ENCODE results near the gene MOSMO. TPM values are rescaled to one million over a fixed set of nuclear protein-coding genes. Genes with fewer than 3 reads are reported as not detected.
"Not testable (repeated sequence)": the region's sequence is repeated elsewhere in the genome, so short reads cannot be mapped to it uniquely, and the experiment has no call there.

The MOSMO gene
- total RNA-seq, 4 donors from 2014 or later: 13.8 to 39.8 (median 28.1) TPM

DNA sequence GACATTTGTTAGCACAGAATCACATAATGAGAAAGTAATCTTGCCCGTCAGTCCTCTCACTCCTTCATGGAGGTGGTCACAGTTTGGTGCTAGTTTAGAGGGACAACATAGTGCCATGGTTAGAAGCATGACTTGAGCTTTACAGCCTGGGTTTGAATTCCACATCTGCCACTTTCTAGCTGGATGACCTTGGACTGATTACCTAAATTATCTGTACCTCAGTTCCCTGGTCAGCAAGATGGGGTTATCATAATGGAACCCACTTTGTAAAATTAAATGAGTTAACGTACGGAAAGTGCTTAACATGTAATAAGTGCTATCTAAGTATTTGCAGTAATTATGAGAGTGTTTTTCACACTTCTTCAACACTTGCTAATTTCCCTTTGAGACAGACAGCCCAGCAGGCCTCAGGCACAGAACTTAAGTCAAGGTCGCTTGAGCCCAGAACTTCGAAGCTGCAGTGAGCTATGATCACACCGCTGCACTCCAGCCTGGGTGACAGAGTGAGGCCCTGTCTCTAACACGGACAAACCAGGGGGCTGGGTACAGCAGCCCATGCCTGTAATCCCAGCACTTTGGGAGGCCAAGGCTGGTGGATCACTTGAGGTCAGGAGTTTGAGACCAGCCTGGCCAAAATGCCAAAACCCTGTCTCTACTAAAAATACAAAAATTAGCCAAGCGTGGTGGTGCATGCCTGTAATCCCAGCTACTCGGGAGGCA, 91.5 kb downstream of the MOSMO start:
- TF ChIP-seq POLR2A (IDR thresholded peaks at IDR 0.05): no peak
- no peak for TF ChIP-seq CTCF (IDR thresholded peaks at IDR 0.05)
- Histone ChIP-seq H3K4me1 (no peaks in the 10 kb centered on the region), H3K27ac (no peak overlapping the region), H3K4me3 (replicated peaks in 1 of 3) (no peak overlapping the region), H3K36me3 (no peaks in the 10 kb centered on the region), H3K27me3 (no peaks in the 10 kb centered on the region), H3K9me3 (no peaks in the 10 kb centered on the region)
- 71 to 74% methylated on average over 9 of the region's 9 CpGs for WGBS, 2 donors
- intact Hi-C loops (cut with DNase I): loop anchor here (5.0 to 10.0 kb wide), 2 partner anchors 85 to 102 kb away; no protein-coding TSS in a partner anchor
- DNase-seq: no peak

DNA sequence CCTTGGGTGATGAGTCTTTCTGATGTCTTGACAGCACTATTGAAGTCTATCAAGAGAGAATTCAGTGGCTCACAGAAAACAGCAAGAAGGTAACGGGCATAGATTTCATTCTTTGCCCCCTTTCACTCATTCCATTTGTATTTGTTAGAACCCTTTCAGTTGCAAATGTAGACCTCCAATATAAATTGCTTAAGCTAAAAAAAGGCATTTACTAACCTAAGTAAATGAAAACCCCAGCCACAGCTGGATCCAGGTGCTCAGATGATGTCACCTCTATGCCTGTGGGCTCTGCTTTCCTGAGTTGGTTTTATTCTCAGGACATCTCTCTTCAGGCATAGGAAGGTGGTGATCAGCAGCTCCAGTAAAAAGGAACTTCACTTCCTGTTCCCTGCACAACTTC, 95.5 kb downstream of the MOSMO start:
- intact Hi-C loops (cut with DNase I): no loop called here

DNA sequence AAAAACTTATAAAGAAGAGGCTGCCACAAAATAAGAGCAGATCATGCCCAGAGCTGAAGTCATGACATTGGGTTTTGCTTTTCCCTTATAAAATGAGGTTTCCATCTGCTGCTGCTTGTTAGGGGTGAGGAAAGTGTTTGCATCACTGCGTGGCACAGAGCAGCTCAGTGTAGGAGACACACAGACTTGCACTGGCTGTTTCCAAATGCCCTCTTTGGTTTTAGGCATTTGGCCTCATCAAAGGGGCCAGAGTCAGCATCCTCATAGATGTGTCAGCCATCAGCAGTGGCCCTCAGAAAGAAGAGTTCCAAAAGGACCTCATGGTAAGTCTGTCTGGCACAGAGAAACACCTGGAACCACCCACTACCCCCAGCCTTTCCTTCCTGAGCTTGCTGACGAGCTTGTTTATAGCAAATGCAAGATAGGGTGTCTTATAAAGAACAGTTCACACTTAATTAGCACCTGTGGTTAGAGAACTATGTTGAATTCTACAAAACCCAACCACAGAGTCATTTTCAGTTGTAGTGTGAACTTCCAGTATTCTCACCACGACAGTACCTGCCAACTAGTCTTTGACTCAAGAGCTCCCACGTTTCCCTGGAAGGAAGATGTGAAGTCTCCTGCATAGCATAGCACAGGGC, 101.5 kb downstream of the MOSMO start:
- Histone ChIP-seq H3K27me3 (no peaks in the 10 kb centered on the region), H3K9me3 (no peaks in the 10 kb centered on the region), H3K4me3 (replicated peaks in 1 of 3) (no peak overlapping the region), H3K4me1 (no peaks in the 10 kb centered on the region), H3K27ac (no peak overlapping the region), H3K36me3 (no peaks in the 10 kb centered on the region)
- 61% methylated on average over 4 of the region's 4 CpGs for WGBS, 2 donors
- intact Hi-C loops (cut with DNase I): no loop called here
- no peak for DNase-seq
- TF ChIP-seq CTCF (IDR thresholded peaks at IDR 0.05) (no peak), POLR2A (IDR thresholded peaks at IDR 0.05) (no peak)

More for the DNA sequence above, 95.5 kb downstream of the MOSMO start:
- TF ChIP-seq POLR2A (IDR thresholded peaks at IDR 0.05) (no peak), CTCF (IDR thresholded peaks at IDR 0.05) (no peak)
- H3K27ac ChIP-seq: no peak overlapping the region
- H3K9me3 ChIP-seq: no peaks in the 10 kb centered on the region
- DNase-seq: no peak
- no peaks in the 10 kb centered on the region for H3K4me1 ChIP-seq
- WGBS, 2 donors: 91 to 97% methylated on average over 1 of the region's 1 CpG
- no peak overlapping the region for H3K4me3 ChIP-seq (replicated peaks in 1 of 3)
- H3K36me3 ChIP-seq: no peaks in the 10 kb centered on the region
- no peaks in the 10 kb centered on the region for H3K27me3 ChIP-seq

GRCh38 chr16:22111629-22112028, 103.7 kb downstream of the MOSMO start:
- intact Hi-C loops (cut with DNase I): not testable (repeated sequence)
- WGBS, 2 donors: 88 to 92% methylated on average over 5 of the region's 5 CpGs

GRCh38 chr16:22116095-22116700, 108.3 kb downstream of the MOSMO start:
- WGBS, 2 donors: 80 to 96% methylated on average over 2 of the region's 2 CpGs
- Histone ChIP-seq H3K36me3 (no peaks in the 10 kb centered on the region), H3K9me3 (no peaks in the 10 kb centered on the region), H3K4me3 (replicated peaks in 1 of 3) (no peak overlapping the region), H3K4me1 (no peaks in the 10 kb centered on the region), H3K27me3 (no peaks in the 10 kb centered on the region), H3K27ac (no peak overlapping the region)
- no peak for DNase-seq
- no peak for TF ChIP-seq POLR2A (IDR thresholded peaks at IDR 0.05)
- TF ChIP-seq CTCF (IDR thresholded peaks at IDR 0.05): no peak
- intact Hi-C loops (cut with DNase I): no loop called here

More at GRCh38 chr16:22111629-22112028, 103.7 kb downstream of the MOSMO start:
- not testable (repeated sequence) for H3K4me3 ChIP-seq (replicated peaks in 1 of 3); DNase-seq; H3K36me3 ChIP-seq; H3K27ac ChIP-seq; H3K27me3 ChIP-seq; H3K9me3 ChIP-seq; H3K4me1 ChIP-seq
